WTC11 (cell line): ENCODE results near the gene C4orf33. TPM values are rescaled to one million over a fixed set of nuclear protein-coding genes. Genes with fewer than 3 reads are reported as not detected.

ENCODE experiments used
- ATAC-seq: fragments of 200-7000 bp; cut with Tn5 transposase; 2 replicates; pipeline ENCODE4 v1.10.0; 2021; ENCODE audit warnings: mild to moderate bottlenecking, moderate library complexity
- CTCF ChIA-PET: fragments of 300-600 bp; sonication (Branson Sonifier 250); formaldehyde crosslinking; loops from one replicate; lab custom pipeline; 2021; ENCODE audit warnings: antibody characterized with exemption; lab: Charles Lee
- POLR2A ChIA-PET: fragments of 350-600 bp; sonication (Branson Sonifier 250); formaldehyde crosslinking; loops from one replicate; lab custom pipeline; 2021; ENCODE audit warnings: antibody characterized with exemption; lab: Charles Lee
- DNase-seq: peaks from one replicate; pipeline ENCODE4 v3.0.0; 2021; ENCODE audit warnings: low spot score
- H3K27ac Mint-ChIP-seq: 2 replicates; pipeline ENCODE4 v1.8.0; 2021; ENCODE audit warnings: mixed read lengths
- H3K27me3 Mint-ChIP-seq: 2 replicates; pipeline ENCODE4 v1.8.0; 2021; ENCODE audit warnings: low read depth, mild to moderate bottlenecking, moderate library complexity, mixed read lengths
- H3K36me3 Mint-ChIP-seq: 2 replicates; pipeline ENCODE4 v1.8.0; 2021; ENCODE audit warnings: mixed read lengths
- H3K4me1 Mint-ChIP-seq: 2 replicates; pipeline ENCODE4 v1.8.0; 2022; ENCODE audit warnings: mixed read lengths
- H3K4me3 Mint-ChIP-seq: 2 replicates; pipeline ENCODE4 v1.8.0; 2021; ENCODE audit warnings: mild to moderate bottlenecking, moderate library complexity, mixed read lengths
- H3K9me3 Mint-ChIP-seq: 2 replicates; pipeline ENCODE4 v1.8.0; 2021; ENCODE audit warnings: mixed read lengths
- CREM ChIP-seq: sonication (generic); formaldehyde crosslinking; IDR thresholded peaks from 2 replicates; pipeline ENCODE4 v1.8.1; 2022; ENCODE audit warnings: mild to moderate bottlenecking, missing genetic modification reagents, moderate library complexity
- ERG ChIP-seq: fragments of 250-450 bp; sonication (Bioruptor Pico); IDR thresholded peaks from 2 replicates; pipeline ENCODE4 v1.8.0; 2021; ENCODE audit warnings: mild to moderate bottlenecking
- HMGXB4 ChIP-seq: sonication (generic); formaldehyde crosslinking; IDR thresholded peaks from 2 replicates; pipeline ENCODE4 v1.8.1; 2023; ENCODE audit warnings: mild to moderate bottlenecking, moderate library complexity, missing genetic modification reagents
- JUN ChIP-seq: sonication (generic); formaldehyde crosslinking; IDR thresholded peaks from 2 replicates; pipeline ENCODE4 v1.8.0; 2023; ENCODE audit warnings: mild to moderate bottlenecking, missing genetic modification reagents
- KAT7 ChIP-seq: sonication (generic); formaldehyde crosslinking; IDR thresholded peaks from 2 replicates; pipeline ENCODE4 v1.8.1; 2023; ENCODE audit warnings: missing genetic modification reagents, mild to moderate bottlenecking, borderline replicate concordance
- NFATC4 ChIP-seq: fragments of 250-450 bp; sonication (Bioruptor Pico); IDR thresholded peaks from 2 replicates; pipeline ENCODE4 v1.9.0; 2021; ENCODE audit warnings: mild to moderate bottlenecking
- NFE2L1 ChIP-seq: sonication (generic); formaldehyde crosslinking; IDR thresholded peaks from 2 replicates; pipeline ENCODE4 v1.8.1; 2023; ENCODE audit warnings: missing genetic modification reagents
- NR3C1 ChIP-seq: sonication (generic); formaldehyde crosslinking; conservative IDR thresholded peaks from 2 replicates; pipeline ENCODE4 v1.8.1; 2023; ENCODE audit warnings: low read depth, mild to moderate bottlenecking, missing genetic modification reagents
- OVOL2 ChIP-seq: fragments of 250-450 bp; sonication (Bioruptor Pico); IDR thresholded peaks from 2 replicates; pipeline ENCODE4 v1.9.0; 2021; ENCODE audit warnings: mild to moderate bottlenecking, borderline replicate concordance
- RELA ChIP-seq: sonication (generic); formaldehyde crosslinking; IDR thresholded peaks from 2 replicates; pipeline ENCODE4 v1.8.1; 2022; ENCODE audit warnings: missing genetic modification reagents, mild to moderate bottlenecking, borderline replicate concordance
- SOX15 ChIP-seq: fragments of 250-450 bp; sonication (Bioruptor Pico); IDR thresholded peaks from 2 replicates; pipeline ENCODE4 v1.9.0; 2021; ENCODE audit warnings: mild to moderate bottlenecking
- TCF7 ChIP-seq: sonication (generic); formaldehyde crosslinking; IDR thresholded peaks from 2 replicates; pipeline ENCODE4 v1.8.0; 2022; ENCODE audit warnings: mild to moderate bottlenecking, low read depth, missing genetic modification reagents, moderate library complexity
- TEAD1 ChIP-seq: sonication (generic); formaldehyde crosslinking; IDR thresholded peaks from 2 replicates; pipeline ENCODE4 v1.8.0; 2022; ENCODE audit warnings: mild to moderate bottlenecking, missing genetic modification reagents
- ZNF121 ChIP-seq: sonication (generic); formaldehyde crosslinking; IDR thresholded peaks from 2 replicates; pipeline ENCODE4 v1.8.0; 2023; ENCODE audit warnings: missing genetic modification reagents
- ZNF423 ChIP-seq: fragments of 250-450 bp; sonication (Bioruptor Pico); IDR thresholded peaks from 2 replicates; pipeline ENCODE4 v2.1.2; 2022; ENCODE audit warnings: mild to moderate bottlenecking, moderate library complexity
- ZNF671 ChIP-seq: fragments of 250-450 bp; sonication (Bioruptor Pico); IDR thresholded peaks from 2 replicates; pipeline ENCODE4 v1.8.0; 2021; ENCODE audit warnings: mild to moderate bottlenecking
- total RNA-seq: library from RNA; stranded (reverse); gene quantifications from 3 replicates; pipeline ENCODE4 v1.2.3, GENCODE V29; 2021
- TF ChIP-seq, protein P1 (sequence below): fragments of 200-600 bp; IDR thresholded peaks from 2 replicates; pipeline ENCODE4 v1.8.0; 2022; ENCODE audit warnings: antibody characterized with exemption
- TF ChIP-seq, protein P2 (sequence below): sonication (generic); formaldehyde crosslinking; IDR thresholded peaks from 2 replicates; pipeline ENCODE4 v1.8.0; 2022; ENCODE audit warnings: mild to moderate bottlenecking, missing genetic modification reagents
- TF ChIP-seq, protein P3 (sequence below): sonication (generic); formaldehyde crosslinking; IDR thresholded peaks from 2 replicates; pipeline ENCODE4 v1.8.1; 2022; ENCODE audit warnings: low read depth, mild to moderate bottlenecking, moderate library complexity, missing genetic modification reagents, borderline replicate concordance
- TF ChIP-seq, protein P4 (sequence below): sonication (generic); formaldehyde crosslinking; IDR thresholded peaks from 2 replicates; pipeline ENCODE4 v1.8.0; 2022; ENCODE audit warnings: mild to moderate bottlenecking, missing genetic modification reagents

C4orf33 gene
- total RNA-seq, 1 experiment from 2014 or later: 6.9 TPM

GRCh38 chr4:129059028-129059427 is 36.9 kb upstream of the C4orf33 start:
- CTCF ChIA-PET: no interaction called here
- peaks cover 94% of the 10 kb centered on the region for H3K36me3 Mint-ChIP-seq

More at GRCh38 chr4:129059028-129059427, 36.9 kb upstream of the C4orf33 start:
- TF ChIP-seq OVOL2 (no peak), ZNF671 (CRISPR knock-in tag) (no peak), ERG (CRISPR knock-in tag) (no peak), ZNF121 (CRISPR knock-in tag) (no peak), NR3C1 (no peak), NFATC4 (CRISPR knock-in tag) (no peak), HMGXB4 (CRISPR knock-in tag) (no peak), ZNF423 (CRISPR knock-in tag) (no peak), SOX15 (no peak), RELA (no peak), KAT7 (CRISPR knock-in tag) (no peak), NFE2L1 (no peak), CREM (CRISPR knock-in tag) (no peak), JUN (CRISPR knock-in tag) (no peak), TEAD1 (CRISPR knock-in tag) (no peak), TCF7 (CRISPR knock-in tag) (no peak)
- TF ChIP-seq, protein P1, sequence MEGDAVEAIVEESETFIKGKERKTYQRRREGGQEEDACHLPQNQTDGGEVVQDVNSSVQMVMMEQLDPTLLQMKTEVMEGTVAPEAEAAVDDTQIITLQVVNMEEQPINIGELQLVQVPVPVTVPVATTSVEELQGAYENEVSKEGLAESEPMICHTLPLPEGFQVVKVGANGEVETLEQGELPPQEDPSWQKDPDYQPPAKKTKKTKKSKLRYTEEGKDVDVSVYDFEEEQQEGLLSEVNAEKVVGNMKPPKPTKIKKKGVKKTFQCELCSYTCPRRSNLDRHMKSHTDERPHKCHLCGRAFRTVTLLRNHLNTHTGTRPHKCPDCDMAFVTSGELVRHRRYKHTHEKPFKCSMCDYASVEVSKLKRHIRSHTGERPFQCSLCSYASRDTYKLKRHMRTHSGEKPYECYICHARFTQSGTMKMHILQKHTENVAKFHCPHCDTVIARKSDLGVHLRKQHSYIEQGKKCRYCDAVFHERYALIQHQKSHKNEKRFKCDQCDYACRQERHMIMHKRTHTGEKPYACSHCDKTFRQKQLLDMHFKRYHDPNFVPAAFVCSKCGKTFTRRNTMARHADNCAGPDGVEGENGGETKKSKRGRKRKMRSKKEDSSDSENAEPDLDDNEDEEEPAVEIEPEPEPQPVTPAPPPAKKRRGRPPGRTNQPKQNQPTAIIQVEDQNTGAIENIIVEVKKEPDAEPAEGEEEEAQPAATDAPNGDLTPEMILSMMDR: no peak
- TF ChIP-seq, protein P2, sequence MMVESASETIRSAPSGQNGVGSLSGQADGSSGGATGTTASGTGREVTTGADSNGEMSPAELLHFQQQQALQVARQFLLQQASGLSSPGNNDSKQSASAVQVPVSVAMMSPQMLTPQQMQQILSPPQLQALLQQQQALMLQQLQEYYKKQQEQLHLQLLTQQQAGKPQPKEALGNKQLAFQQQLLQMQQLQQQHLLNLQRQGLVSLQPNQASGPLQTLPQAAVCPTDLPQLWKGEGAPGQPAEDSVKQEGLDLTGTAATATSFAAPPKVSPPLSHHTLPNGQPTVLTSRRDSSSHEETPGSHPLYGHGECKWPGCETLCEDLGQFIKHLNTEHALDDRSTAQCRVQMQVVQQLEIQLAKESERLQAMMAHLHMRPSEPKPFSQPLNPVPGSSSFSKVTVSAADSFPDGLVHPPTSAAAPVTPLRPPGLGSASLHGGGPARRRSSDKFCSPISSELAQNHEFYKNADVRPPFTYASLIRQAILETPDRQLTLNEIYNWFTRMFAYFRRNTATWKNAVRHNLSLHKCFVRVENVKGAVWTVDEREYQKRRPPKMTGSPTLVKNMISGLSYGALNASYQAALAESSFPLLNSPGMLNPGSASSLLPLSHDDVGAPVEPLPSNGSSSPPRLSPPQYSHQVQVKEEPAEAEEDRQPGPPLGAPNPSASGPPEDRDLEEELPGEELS (CRISPR knock-in tag): no peak
- TF ChIP-seq, protein P3, sequence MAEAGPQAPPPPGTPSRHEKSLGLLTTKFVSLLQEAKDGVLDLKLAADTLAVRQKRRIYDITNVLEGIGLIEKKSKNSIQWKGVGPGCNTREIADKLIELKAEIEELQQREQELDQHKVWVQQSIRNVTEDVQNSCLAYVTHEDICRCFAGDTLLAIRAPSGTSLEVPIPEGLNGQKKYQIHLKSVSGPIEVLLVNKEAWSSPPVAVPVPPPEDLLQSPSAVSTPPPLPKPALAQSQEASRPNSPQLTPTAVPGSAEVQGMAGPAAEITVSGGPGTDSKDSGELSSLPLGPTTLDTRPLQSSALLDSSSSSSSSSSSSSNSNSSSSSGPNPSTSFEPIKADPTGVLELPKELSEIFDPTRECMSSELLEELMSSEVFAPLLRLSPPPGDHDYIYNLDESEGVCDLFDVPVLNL: no peak
- TF ChIP-seq, protein P4, sequence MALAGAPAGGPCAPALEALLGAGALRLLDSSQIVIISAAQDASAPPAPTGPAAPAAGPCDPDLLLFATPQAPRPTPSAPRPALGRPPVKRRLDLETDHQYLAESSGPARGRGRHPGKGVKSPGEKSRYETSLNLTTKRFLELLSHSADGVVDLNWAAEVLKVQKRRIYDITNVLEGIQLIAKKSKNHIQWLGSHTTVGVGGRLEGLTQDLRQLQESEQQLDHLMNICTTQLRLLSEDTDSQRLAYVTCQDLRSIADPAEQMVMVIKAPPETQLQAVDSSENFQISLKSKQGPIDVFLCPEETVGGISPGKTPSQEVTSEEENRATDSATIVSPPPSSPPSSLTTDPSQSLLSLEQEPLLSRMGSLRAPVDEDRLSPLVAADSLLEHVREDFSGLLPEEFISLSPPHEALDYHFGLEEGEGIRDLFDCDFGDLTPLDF (CRISPR knock-in tag): no peak
- ATAC-seq (no peak), DNase-seq (no peak)
- Mint-ChIP-seq H3K27me3 (peaks cover 7% of the 10 kb centered on the region; the same call in 1 of the 2 replicates), H3K27ac (no peak overlapping the region), H3K4me3 (no peak overlapping the region), H3K9me3 (peaks cover 95% of the 10 kb centered on the region), H3K4me1 (no peaks in the 10 kb centered on the region)
- POLR2A ChIA-PET: no interaction called here
